Upper lobe of right lung (tissue), 1 donor: Measurements from ENCODE around the gene NEB. TPM values are rescaled to one million over a fixed set of nuclear protein-coding genes. Genes with fewer than 3 reads are reported as not detected.

Experiments used
- ATAC-seq: fragments of 200-7000 bp; cut with Tn5 transposase; one replicate; pipeline ENCODE4 v1.9.1; 2020; ENCODE audit warnings: mild to moderate bottlenecking, moderate library complexity
- DNase-seq: peaks from one replicate; pipeline ENCODE4 v3.0.0-alpha.2; 2020
- H3K27ac ChIP-seq: fragments of 200-600 bp; one replicate; pipeline ENCODE4 v1.8.0; 2022
- H3K27me3 ChIP-seq: fragments of 200-600 bp; one replicate; pipeline ENCODE4 v1.8.0; 2022; ENCODE audit warnings: mild to moderate bottlenecking
- H3K36me3 ChIP-seq: fragments of 200-600 bp; one replicate; pipeline ENCODE4 v1.8.0; 2022
- H3K4me1 ChIP-seq: fragments of 200-600 bp; one replicate; pipeline ENCODE4 v1.8.0; 2022
- H3K4me3 ChIP-seq: fragments of 200-600 bp; one replicate; pipeline ENCODE4 v1.8.0; 2022; ENCODE audit warnings: mild to moderate bottlenecking
- H3K9me3 ChIP-seq: fragments of 200-600 bp; one replicate; pipeline ENCODE4 v1.8.0; 2022
- intact Hi-C: fragments of 100-400 bp; cut with DNase I; formaldehyde crosslinking; loops from one replicate; pipeline ENCODE4 v1.11.0; 2022
- total RNA-seq: library from RNA; stranded (reverse); fragmentation: NEBNext Ultra II Directional; extraction: Animal tissue kit (Norgen Biotek cat#: 25700); gene quantifications from one replicate; pipeline ENCODE4 v1.2.1, GENCODE V29; 2021
- TF ChIP-seq, protein P1 (sequence below): fragments of 200-600 bp; IDR thresholded peaks from one replicate; pipeline ENCODE4 v1.8.0; 2022; ENCODE audit warnings: antibody characterized with exemption
- donor health status: DM: no; HTN: yes; CAD: no; lungs with severe emphysema.

Gene NEB
- total RNA-seq, 1 donor from 2014 or later, result 1.9 TPM

DNA sequence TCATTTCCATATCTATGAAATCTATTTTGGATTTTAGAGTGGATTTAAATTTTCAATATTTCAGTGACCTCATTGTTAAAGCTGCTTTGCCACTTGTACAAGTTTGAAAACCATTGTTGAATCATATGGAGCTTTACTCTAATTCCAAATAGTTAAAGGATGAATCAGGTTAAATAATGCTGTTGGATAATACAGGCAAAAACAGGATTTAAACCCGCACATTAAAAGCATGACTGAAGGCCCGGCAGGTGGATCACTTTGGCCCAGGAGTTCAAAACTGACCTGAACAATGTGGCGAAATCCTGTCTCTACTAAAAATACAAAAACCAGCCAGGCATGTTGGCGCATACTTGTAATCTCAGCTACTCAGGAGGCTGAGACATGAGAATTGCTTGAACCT is 256.3 kb downstream of the NEB start:
- ATAC-seq (no peak), DNase-seq (no peak)
- Histone ChIP-seq H3K4me3 (no peak overlapping the region), H3K9me3 (no peaks in the 10 kb centered on the region), H3K4me1 (no peaks in the 10 kb centered on the region), H3K27ac (no peak overlapping the region), H3K27me3 (no peaks in the 10 kb centered on the region), H3K36me3 (peaks cover 62% of the 10 kb centered on the region)
- TF ChIP-seq, protein P1, sequence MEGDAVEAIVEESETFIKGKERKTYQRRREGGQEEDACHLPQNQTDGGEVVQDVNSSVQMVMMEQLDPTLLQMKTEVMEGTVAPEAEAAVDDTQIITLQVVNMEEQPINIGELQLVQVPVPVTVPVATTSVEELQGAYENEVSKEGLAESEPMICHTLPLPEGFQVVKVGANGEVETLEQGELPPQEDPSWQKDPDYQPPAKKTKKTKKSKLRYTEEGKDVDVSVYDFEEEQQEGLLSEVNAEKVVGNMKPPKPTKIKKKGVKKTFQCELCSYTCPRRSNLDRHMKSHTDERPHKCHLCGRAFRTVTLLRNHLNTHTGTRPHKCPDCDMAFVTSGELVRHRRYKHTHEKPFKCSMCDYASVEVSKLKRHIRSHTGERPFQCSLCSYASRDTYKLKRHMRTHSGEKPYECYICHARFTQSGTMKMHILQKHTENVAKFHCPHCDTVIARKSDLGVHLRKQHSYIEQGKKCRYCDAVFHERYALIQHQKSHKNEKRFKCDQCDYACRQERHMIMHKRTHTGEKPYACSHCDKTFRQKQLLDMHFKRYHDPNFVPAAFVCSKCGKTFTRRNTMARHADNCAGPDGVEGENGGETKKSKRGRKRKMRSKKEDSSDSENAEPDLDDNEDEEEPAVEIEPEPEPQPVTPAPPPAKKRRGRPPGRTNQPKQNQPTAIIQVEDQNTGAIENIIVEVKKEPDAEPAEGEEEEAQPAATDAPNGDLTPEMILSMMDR, result no peak
- intact Hi-C loops, result no loop called here

DNA sequence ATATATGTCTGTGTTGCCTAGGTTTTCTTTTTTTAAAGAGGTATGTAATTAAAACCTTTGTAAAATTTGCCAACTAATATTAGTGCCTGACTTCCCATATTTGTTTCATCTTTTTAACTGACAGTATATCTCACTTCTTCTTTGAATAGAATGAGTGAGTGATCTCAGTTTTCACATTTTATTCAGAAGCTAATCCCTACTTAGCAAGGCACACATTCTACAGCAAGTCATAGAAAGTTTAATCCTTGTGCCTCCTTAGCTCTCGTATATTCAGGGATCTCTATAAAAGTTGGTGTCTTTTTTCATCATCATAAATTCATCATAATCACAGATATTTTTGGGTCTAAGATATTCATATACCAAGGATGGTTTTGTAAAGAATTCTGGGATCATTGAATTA is 258.0 kb downstream of the NEB start:
- TF ChIP-seq, protein P1, result no peak
- intact Hi-C loops, result no loop called here
- Histone ChIP-seq H3K36me3 (peaks cover 58% of the 10 kb centered on the region), H3K4me1 (no peaks in the 10 kb centered on the region), H3K9me3 (no peaks in the 10 kb centered on the region), H3K4me3 (no peak overlapping the region), H3K27me3 (no peaks in the 10 kb centered on the region), H3K27ac (no peak overlapping the region)
- ATAC-seq (no peak), DNase-seq (no peak)

- DNase-seq, result no peak
- H3K36me3 ChIP-seq, result peaks cover 61% of the 10 kb centered on the region
- no peak overlapping the region for H3K27ac ChIP-seq
These were observed 259.2 kb downstream of the NEB start for GRCh38 chr2:151475071-151475470.

GRCh38 chr2:151472966-151473365 is 261.3 kb downstream of the NEB start:
- no peak for DNase-seq
- ATAC-seq, result no peak
- TF ChIP-seq, protein P1, result no peak
- no peak overlapping the region for H3K4me3 ChIP-seq
- no peaks in the 10 kb centered on the region for H3K9me3 ChIP-seq
- H3K36me3 ChIP-seq, result peaks cover 80% of the 10 kb centered on the region
- no peaks in the 10 kb centered on the region for H3K4me1 ChIP-seq
- intact Hi-C loops, result no loop called here
- no peaks in the 10 kb centered on the region for H3K27me3 ChIP-seq
- no peak overlapping the region for H3K27ac ChIP-seq

More at GRCh38 chr2:151475071-151475470, 259.2 kb downstream of the NEB start:
- Histone ChIP-seq H3K4me3 (no peak overlapping the region), H3K9me3 (no peaks in the 10 kb centered on the region), H3K4me1 (no peaks in the 10 kb centered on the region), H3K27me3 (no peaks in the 10 kb centered on the region)
- TF ChIP-seq, protein P1, result no peak
- intact Hi-C loops, result no loop called here
- no peak for ATAC-seq

- H3K36me3 ChIP-seq, result peaks cover 85% of the 10 kb centered on the region
- ATAC-seq (no peak), DNase-seq (no peak)
- no peaks in the 10 kb centered on the region for H3K9me3 ChIP-seq
- no peaks in the 10 kb centered on the region for H3K4me1 ChIP-seq
- TF ChIP-seq, protein P1, result no peak
- no peaks in the 10 kb centered on the region for H3K27me3 ChIP-seq
- H3K4me3 ChIP-seq, result no peak overlapping the region
- intact Hi-C loops, result no loop called here
- no peak overlapping the region for H3K27ac ChIP-seq
These were observed 263.7 kb downstream of the NEB start for GRCh38 chr2:151470556-151470955.

- Histone ChIP-seq H3K27ac (no peak overlapping the region), H3K36me3 (peaks cover 100% of the 10 kb centered on the region)
These were observed 268.5 kb downstream of the NEB start for GRCh38 chr2:151465771-151466170.

More at GRCh38 chr2:151465771-151466170, 268.5 kb downstream of the NEB start:
- DNase-seq (no peak), ATAC-seq (no peak)
- H3K4me1 ChIP-seq, result no peaks in the 10 kb centered on the region
- no peak overlapping the region for H3K4me3 ChIP-seq
- intact Hi-C loops, result no loop called here
- H3K9me3 ChIP-seq, result no peaks in the 10 kb centered on the region
- H3K27me3 ChIP-seq, result no peaks in the 10 kb centered on the region
- TF ChIP-seq, protein P1, result no peak
